T-helper 2 cell treated with Interferon-gamma antibody and Interleukin-4, amounts not matched to agents 100 ng/mL and 5 ng/mL, for 36 hours (primary cell): ENCODE results near the gene IL37. TPM values are rescaled to one million over a fixed set of nuclear protein-coding genes. Genes with fewer than 3 reads are reported as not detected.
"Not testable (repeated sequence)": the region's sequence is repeated elsewhere in the genome, so short reads cannot be mapped to it uniquely, and the experiment has no call there.

Source experiments
- intact Hi-C: fragments of 100-400 bp; cut with micrococcal nuclease; formaldehyde crosslinking; loops from one replicate; pipeline ENCODE4 v1.15.1; 2023
- total RNA-seq: library from RNA; stranded (reverse); gene quantifications from 2 replicates; pipeline ENCODE4 v1.2.3, GENCODE V29; 2022

IL37 gene
- total RNA-seq, 1 donor from 2014 or later: not detected

GRCh38 chr2:112887964-112888749 lies 22.8 kb upstream of the IL37 start:
- intact Hi-C loops: no loop called here

GRCh38 chr2:112889976-112890375 lies 21.0 kb upstream of the IL37 start:
- intact Hi-C loops: no loop called here

- intact Hi-C loops: no loop called here
Observed at GRCh38 chr2:112891385-112891831, 19.6 kb upstream of the IL37 start.

- intact Hi-C loops: no loop called here
Observed at GRCh38 chr2:112893752-112894151, 17.2 kb upstream of the IL37 start.

GRCh38 chr2:112896909-112897623 lies 13.9 kb upstream of the IL37 start:
- intact Hi-C loops: no loop called here

GRCh38 chr2:112897624-112897978 lies 13.4 kb upstream of the IL37 start:
- intact Hi-C loops: no loop called here

GRCh38 chr2:112901431-112902065 lies 9.4 kb upstream of the IL37 start:
- intact Hi-C loops: not testable (repeated sequence)

- intact Hi-C loops: no loop called here
Observed at GRCh38 chr2:112902816-112903215, 8.1 kb upstream of the IL37 start.

- intact Hi-C loops: no loop called here
Observed at GRCh38 chr2:112904883-112905282, 6.1 kb upstream of the IL37 start.

- intact Hi-C loops: no loop called here
Observed at GRCh38 chr2:112906276-112906675, 4.7 kb upstream of the IL37 start.

GRCh38 chr2:112907001-112907949 lies 3.7 kb upstream of the IL37 start:
- intact Hi-C loops: no loop called here

- intact Hi-C loops: not testable (repeated sequence)
Observed at GRCh38 chr2:112908559-112908958, 2.4 kb upstream of the IL37 start.

- intact Hi-C loops: no loop called here
Observed at GRCh38 chr2:112910219-112910618, 746 bp upstream of the IL37 start.

- intact Hi-C loops: no loop called here
Observed at GRCh38 chr2:112912403-112912802, 1.4 kb downstream of the IL37 start.

GRCh38 chr2:112915300-112916144 lies 4.6 kb downstream of the IL37 start:
- intact Hi-C loops: no loop called here

GRCh38 chr2:112916145-112916571 lies 5.2 kb downstream of the IL37 start:
- intact Hi-C loops: no loop called here

GRCh38 chr2:112916625-112917247 lies 5.8 kb downstream of the IL37 start:
- intact Hi-C loops: no loop called here

GRCh38 chr2:112917856-112918255 lies 6.9 kb downstream of the IL37 start:
- intact Hi-C loops: no loop called here

GRCh38 chr2:112918256-112918655 lies 7.3 kb downstream of the IL37 start:
- intact Hi-C loops: no loop called here

- intact Hi-C loops: no loop called here
Observed at GRCh38 chr2:112919086-112919485, 8.1 kb downstream of the IL37 start.
